Amygdala (tissue), 56 donors: ENCODE results near the gene TTC8.
"Not testable (repeated sequence)": the region's sequence is repeated elsewhere in the genome, so short reads cannot be mapped to it uniquely, and the experiment has no call there.

Source experiments
- DNase-seq, 56 donors: peaks; one replicate each; lab custom pipeline; 2025; lab: John Stamatoyannopoulos, UW

The TTC8 gene

DNA sequence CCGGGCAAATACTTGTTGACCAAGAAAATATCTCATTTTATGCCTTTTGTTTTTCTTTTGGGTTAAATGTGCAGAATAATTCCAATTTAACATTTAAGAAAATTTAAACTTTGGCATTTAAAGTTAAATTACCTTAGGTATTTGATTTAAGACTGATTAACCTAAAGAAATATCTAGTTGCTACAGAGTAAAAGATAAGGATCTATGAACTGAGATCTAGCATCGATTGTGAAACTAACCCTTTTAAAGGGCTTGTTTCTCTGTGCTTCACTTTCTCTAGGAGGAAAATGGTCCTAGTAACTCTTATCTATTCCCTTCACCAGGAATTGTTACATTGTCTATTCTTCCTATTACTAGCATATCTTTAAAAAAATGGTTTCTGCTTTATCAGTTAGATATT, 2.6 kb upstream of the TTC8 start:
- no peak for DNase-seq

DNA sequence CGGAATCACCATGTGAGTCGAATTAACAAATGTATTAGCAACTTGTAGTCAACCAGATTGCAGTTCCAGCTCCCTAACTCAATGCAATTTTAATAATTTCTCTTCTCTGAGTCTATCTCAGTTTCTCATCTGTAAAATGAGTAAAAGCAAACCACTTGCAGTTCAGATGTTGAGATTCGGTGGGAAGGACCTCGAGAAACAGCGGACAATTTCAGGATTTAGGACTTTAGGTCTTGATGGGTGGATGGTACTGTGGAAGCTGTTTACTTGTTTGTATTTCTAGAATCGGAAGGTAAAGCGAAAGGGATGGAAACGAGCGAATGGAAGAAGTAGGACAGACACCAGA, 510 bp upstream of the TTC8 start:
- no peak for DNase-seq

DNA sequence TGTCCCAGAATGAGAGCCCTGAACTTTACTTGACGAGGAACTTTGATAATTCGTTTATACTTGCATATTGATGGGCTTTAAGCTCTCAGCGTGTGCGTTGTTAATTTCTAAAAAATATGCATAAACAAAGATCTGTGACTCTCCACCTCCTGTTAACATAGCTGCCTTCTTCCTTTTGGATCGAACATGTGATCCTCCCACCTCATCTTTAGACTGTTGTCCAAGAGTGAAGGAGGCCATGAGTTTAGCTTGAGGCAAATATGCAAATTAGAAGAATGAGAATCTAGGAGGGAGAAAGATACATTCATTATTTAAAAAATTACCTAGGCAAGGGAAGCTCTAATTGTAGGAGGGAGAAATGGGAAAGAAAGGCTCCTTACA, 617 bp downstream of the TTC8 start:
- DNase-seq: no peak

DNA sequence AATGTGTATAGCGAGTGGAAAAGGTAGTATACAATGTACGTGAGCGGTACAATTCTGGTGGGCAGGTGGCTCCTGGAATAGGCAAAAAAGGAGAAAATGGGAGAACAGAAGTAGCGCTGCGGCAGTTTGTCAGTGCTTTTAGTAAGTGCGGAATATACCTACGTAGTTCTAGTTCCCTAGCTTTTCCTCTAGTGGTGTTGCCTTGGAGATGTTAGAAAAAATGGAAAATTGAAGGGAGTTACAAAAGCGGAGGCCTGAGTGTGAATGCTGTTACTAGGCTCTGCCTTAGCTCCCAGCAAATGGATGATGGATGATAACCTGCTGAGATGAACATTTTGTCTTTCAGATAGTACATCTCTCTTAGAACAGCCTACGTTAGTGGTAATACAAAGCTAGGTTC, 1.1 kb downstream of the TTC8 start:
- peak in 8 of 56 donors; percentile 6 to 48 (median 14) for DNase-seq

DNA sequence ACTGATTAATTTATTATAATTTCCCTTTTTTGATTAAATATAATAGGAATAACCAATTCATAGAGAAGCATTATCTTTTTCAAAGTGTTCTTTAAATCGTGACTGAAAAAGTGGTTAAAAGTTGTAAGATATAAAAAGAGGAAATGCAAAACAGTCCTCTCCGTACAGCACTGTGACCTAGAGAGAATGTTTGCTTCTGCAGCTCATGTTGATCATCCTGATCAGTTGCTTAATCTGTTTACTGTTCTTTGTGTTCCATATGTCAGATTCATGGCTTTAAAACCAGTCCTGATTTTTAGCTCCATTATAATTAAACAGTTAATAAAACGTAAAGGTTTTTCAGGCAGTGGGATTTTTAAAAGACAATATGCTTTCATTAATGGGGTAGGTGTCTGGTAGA, 4.7 kb downstream of the TTC8 start:
- no peak for DNase-seq

DNA sequence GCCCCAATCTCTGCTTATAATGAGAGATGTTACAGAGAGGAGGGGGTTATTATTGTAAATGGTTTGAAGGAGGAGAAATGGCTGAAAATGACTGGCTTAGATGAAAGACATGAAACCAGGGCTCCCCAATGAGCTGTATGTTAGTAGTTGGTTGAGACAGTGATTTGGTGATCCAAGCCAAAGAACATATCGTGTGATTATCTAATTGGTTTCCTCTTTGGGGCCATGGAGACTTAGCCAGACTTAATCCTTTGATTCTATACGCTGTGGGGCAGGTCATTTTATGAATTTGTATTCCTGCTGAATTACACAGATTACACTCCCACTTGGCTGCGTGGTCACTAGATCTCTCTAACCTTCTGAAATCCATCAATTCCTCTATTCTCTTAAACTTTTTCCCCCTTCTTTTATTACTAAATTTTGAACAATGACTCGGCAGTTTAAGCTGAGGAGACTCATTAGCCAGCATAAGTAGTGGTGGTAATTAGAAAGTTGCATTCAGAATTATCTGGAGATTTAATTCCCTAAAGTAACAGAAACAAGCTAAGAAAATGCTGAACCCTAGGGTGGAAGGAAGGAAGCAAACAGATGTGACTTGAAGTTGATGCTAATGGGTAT, 5.3 kb downstream of the TTC8 start:
- no peak for DNase-seq

DNA sequence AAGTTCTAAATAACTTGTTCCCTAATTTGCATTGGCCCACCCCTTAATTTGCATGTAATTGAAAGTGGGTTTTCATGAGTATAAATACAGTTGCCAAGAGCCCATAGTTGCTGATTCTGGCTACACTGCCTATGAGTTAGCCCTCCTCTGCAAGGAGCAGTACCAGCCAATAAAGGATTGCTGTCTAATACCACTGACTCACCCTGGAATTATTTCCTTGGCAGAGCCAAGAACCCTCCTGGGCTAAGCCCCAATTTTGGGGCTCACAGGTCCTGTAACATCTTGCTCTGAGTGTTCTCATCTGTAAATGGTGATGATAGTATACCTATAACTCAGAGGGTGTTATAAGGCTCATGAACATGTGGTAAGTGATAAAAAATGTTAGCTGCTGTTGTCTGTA, 6.8 kb downstream of the TTC8 start:
- DNase-seq: no peak

DNA sequence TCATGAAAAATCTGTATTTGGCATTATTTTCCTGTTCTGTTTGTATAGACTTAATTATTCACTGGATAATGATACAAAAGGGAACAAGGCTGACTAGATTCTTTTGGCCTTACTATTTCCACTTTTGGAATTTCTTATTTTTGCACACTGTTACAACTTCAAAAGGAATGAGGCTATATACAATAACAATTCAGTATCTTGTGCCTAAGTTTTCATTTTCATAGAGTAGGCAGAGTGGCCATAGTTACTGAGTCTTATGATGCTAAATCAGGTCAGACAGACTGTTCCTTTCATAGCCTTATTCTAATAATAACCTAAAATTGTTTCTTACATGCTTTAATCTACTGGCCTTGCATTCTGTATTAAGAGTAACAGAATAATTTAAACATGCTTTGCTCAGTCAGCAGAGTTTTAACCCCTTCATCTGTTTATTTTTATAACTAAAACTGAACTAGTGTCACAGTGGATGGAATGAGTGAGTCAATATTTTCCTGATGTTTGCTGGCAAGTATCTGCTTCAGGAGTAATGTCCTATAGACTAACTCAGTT, 10.5 kb downstream of the TTC8 start:
- no peak for DNase-seq

DNA sequence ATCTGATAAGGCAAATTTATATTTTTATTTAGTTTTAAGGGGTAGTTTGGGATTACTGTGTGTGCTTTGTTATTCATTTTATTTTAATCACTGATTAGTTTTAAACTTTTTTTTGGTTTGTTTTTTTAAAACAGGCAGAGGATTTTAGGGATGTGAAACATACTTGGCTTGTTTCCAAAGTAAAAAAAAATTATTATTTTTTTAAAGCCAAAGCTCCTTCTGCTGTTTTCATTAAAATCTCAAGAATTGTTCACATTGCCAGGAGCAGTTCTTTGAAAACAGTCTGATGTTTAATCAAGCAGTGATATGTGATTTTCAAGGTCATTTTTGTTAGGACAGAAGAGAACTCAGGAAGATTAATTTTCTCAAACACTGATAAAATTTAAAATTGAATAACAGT, 11.2 kb downstream of the TTC8 start:
- no peak for DNase-seq

DNA sequence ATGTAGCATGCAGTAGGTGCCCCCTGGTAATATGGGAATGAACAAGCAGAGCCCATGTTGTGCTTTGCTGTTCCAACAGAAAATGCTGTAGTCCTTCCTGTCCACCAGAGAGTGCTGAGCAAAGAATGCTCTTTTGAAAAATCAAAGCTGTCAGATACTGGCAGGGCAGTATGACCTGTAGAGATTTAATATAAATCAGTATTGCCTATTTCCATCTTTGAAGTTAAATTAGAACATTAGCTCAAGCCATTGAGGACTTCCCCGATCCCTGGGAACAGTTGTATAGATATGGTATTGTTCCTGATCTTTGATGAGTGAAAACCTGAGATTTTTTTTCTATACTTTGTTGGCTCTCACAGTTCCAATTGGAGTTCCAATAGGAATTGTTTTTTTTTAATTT, 13.0 kb downstream of the TTC8 start:
- no peak for DNase-seq

DNA sequence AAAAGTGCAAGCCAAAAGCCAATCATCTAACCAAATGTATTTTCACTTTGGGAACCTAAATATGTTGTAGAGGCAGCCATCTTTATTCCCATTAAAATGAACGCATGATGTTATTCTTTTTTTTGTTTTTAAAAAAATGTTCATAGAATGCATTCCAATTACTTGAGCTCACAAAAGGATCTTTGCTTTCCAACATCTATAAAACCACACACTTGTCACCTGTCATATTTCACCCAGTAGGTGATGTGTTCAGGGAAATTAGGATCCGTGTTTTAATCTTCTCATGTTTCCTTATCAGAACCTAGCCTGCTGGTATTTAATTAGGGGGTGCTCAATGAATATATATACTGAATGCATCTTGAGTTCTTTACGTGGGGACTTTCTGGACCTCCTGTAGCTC, 13.6 kb downstream of the TTC8 start:
- no peak for DNase-seq

DNA sequence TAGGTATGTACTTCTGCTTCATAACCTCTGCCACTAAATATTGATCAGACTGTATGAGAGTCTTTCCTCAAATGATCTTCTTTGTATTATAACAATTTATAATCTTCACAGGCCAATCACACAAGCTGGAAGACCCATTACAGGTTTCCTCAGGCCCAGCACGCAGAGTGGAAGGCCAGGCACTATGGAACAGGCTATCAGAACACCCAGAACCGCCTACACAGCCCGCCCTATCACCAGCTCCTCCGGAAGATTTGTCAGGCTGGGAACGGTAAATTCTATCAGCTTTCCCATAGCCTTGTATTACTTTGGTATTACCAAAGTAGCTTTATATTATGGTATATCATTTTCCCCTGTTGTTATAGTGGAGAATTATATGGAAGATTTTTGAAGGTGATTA, 16.5 kb downstream of the TTC8 start:
- no peak for DNase-seq

DNA sequence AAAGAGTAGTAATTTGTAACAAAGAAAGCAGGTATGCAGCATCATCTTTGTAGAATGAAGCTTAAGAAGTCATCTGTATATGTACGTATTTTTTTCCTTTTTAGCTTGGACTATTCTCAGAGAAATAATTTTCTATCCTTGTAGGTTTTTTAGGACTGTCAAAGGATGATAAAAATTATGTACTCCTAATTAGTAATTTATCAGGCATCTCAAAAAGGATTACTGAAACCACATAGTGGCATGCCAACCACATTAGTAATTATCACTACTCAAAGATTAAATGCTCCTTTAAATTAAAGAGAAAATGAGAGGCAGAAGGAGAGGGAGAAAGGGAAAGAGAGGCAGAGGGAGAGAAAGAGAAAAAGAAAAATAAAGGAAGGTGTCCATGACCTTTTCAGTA, 17.3 kb downstream of the TTC8 start:
- DNase-seq: no peak

DNA sequence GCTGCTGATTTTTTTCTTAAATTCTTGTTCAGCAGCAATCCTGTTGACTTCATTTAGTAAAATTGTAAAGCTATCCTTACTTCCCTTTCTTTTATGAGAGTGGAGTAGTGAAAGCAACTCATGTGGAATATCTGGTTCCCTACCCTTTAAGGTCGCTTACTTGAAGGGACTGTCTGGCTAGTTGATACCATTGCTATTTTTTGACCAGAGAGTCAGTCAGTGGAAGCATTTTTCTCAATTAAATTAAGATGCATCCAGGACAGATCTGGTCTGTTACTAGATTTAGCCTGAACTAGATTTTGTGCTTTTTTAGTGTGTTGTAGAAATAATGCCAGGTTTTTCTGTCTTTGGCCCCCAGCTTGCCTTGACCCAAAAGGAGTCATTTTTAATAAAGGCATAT, 18.0 kb downstream of the TTC8 start:
- no peak for DNase-seq

DNA sequence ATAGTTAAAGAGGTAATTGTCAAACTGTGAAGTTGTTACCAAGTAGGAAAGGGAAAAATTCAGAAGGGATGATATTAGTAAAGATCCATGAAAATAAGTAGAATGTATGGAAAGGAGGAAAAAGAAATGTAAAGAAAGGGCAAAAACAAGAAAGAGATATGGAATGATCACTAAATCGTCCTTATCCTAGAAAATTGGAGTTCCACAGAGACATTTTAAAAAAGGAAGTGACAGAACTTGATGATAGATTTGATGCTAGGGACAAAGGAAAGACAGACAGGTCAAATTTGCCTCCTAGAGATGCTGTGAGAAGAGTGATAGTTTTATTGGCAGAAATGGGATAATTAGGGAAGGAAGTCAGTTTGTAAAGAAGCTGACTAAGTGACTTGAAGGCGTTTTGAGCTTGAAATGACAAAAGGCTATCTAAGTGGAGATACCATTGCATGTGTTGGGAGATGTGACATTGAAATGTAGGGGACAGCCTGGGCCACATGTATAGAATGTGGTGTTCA, 20.6 kb downstream of the TTC8 start:
- no peak for DNase-seq

DNA sequence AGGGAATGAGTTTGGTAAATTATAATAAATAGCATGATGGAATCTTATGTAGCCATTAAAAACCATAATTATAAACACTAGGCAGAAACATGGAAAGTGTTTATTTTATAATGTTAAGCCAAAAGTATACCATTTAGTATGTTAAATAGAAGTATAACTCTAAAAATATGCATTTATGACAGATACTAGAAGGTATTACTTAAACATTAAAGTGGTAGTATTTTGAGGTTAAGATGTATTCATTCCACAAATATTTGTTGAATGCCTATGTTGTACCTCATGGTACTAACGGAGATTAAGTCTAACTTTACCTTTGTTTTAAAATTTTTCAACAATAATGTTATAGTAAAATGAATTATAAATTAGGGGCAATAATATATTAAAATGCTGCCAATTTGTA, 24.1 kb downstream of the TTC8 start:
- DNase-seq: no peak

DNA sequence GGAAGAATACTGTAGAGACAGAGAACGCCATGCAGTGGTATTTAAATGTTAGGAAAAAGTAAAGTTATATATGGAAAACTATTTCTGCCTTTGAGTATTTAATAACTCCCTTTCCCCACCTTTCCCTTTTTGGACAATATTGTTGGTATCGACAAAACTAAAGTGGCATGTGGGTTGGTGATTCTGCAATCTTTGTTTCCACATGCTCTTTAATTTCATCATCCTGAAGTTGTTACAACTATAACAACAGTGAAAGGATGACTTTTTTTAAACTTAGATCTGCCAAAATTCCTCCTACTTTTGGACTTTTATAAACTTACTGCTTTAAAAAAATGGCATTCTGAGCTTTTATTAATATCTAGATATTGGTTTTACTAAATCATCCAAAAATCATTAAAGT, 25.3 kb downstream of the TTC8 start:
- no peak for DNase-seq

DNA sequence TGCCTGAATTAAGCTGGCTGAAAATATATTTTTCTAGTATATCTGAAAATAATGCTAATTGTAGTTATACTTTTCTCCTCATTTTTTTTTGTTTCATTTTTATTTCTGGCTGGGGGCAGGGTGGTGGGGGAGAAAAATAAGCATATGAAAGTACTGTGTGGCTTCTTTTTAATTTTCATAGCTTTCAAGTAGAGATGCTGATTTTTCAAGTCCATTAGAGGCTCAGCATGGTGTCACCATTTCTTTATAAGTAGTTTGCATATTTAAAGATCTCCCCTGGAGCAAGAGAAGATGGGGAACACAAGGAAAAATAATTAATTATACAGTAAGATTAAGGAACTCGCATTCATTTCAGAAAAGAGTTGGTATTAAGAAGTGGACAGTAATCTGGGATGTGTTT, 27.1 kb downstream of the TTC8 start:
- DNase-seq: no peak

DNA sequence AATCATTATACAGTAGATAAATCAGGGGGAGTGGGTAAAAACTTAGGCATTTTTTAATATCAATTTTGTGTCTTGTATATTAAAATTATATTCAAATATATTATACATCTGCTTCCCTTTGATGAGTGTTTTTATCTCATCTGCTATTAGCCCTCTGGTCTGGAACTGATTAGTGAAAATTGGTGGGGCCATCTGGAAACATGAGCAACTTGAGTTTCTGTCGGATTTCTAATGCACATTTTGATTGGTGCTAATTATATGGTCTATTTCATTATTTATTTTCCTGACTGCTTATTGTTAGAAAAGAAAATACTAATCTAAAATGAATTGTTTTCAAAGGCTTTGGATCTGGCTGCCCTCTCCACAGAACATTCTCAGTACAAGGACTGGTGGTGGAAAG, 28.2 kb downstream of the TTC8 start:
- DNase-seq: no peak

DNA sequence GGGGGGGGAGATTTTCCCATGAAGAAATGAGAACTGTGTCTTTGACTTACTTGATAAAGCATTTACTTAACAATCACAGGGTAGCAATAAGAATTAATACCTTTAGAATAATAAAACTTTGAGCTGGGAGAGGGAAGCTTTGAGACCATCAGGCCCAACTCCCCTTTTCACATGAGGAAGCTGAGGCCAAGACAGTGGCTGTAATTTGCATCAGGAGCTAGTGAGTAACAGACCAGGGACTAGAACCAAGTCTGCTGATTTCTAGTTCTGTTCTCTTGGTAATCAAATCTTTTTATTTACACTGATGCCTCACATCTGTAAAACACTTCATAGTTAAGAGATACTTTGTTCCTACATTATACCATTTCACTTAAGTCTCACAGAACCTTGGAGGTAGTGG, 28.7 kb downstream of the TTC8 start:
- DNase-seq: no peak

DNA sequence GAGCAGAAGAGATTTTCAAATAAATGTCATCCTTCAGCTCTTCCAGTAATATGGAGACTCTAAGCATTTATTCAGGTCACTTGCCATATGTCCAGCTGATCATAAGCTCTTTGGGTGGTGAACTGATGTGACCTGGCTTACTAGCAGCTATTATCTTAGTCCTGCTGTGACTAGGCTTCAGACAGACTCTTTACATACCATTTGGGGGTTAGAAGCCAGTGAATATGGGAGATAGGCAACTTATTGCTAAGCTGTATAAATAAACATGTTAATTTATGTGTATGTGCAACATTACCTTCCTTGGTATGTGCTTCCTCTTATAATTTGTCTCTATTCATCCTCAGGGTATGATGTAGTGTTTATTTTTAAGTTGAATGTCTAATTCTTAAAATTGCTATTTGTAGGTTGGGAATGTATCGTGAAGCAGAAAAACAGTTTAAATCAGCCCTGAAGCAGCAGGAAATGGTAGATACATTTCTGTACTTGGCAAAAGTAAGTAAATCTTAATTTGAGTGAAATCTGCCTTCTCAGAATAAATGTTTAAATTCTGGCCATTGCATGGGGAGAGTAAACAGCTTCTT, 32.4 kb downstream of the TTC8 start:
- DNase-seq: no peak

DNA sequence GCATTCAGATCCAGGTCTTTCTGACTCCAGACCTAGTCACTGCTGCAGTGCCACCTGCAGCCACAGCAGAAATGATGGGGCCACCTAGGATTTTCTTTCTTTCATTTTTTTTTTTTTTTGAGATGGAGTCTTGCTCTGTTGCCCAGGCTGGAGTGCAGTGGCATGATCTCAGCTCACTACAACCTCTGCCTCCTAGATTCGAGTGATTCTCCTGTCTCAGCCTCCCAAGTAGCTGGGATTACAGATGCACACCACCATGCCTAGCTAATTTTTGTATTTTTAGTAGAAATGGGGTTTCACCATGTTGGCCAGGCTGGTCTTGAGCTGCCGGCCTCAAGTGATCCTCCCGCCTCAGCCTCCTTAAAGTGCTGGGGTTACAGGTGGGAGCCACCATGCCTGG, 33.4 kb downstream of the TTC8 start:
- DNase-seq: not testable (repeated sequence)

DNA sequence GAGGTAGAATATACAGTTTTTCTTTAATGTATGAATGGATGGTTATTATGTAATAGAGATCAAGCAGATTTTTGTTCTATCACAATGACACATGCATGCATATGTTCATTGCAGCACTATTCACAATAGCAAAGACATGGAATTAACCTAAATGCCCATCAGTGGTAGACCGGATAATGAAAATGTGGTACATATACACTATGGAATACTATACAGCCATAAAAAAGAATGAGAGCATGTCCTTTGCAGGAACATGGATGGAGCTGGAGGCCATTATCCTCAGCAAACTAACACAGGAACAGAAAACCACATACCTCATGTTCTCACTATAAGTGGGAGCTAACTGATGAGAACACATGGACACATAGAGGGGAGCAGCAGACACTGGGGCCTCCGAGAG, 34.7 kb downstream of the TTC8 start:
- not testable (repeated sequence) for DNase-seq
